Inflammatory macrophage treated with lipopolysaccharide for 1 hour (primary cell): ENCODE data around the gene EFCC1.

Experiments
- DNase-seq, 2 donors: peaks; one replicate each; pipeline ENCODE4 v3.0.0-alpha.2; 2020 to 2022

Gene EFCC1

GRCh38 chr3:129001101-129001805, at the start of gene EFCC1:
EFCC1 (plus strand) TSS chr3:129001304; CDS start chr3:129001629, 325 bp downstream.
- DNase-seq: no peak

GRCh38 chr3:128956440-128956839, 44.7 kb upstream of the EFCC1 start:
- no peak for DNase-seq

- no peak for DNase-seq
These were observed 35.8 kb upstream of the EFCC1 start for GRCh38 chr3:128965280-128965679.

DNA sequence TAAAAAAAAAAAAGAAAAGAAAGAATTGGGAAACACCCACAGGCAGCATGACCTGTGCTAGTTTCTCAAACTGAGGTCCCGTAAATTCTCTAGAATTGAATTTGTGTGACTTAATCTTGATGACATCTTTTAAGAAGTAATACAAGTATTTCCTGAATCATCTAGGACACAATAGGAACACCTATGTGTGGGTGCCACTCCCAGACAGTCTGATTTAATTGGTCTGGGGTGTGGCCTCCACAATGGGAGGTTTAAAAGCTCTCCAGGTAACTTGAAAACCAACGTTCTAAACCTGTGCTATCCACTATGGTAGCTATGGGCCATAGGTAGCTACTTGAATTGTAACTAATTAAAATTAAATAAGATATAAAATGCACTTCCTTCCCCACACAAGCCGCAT, 35.3 kb upstream of the EFCC1 start:
- no peak for DNase-seq

GRCh38 chr3:128967748-128968355, 33.3 kb upstream of the EFCC1 start:
- DNase-seq: no peak

- peak; percentile 20 to 68 for DNase-seq
These were observed 30.9 kb upstream of the EFCC1 start for GRCh38 chr3:128969993-128970739.

- peak in 1 of 2 donors; percentile 8 for DNase-seq
These were observed 30.4 kb upstream of the EFCC1 start for GRCh38 chr3:128970740-128971047.

DNA sequence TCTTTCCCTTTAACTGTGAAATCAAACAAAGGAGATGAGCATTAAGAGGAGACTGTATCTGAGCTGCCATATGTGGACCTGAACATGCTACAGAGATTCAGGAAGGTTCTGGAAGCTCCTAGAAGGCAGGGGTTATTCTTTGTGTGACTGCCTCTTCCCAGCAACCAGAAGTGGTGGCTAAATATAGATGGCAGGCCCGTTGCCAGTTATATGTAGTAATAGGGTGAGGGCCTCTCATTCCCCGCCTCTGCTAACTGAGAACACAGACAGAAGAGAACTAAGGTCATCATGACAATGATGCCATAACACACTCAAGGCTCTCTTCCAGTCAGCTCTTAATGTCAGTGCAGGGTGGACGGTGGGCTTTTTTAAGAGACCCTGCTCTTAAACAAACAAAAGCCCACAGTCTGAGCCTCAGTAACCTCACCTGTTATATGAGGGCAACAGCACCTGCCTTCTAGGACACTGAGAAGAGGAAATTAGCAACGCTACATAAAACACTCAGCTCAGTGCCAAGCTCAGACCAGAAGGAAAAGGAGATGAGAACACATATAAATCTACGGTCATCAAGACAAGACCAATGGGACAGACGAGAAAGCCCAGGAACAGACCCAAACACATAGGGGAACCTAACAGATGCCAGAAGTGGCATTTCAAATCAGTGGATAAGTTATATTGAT, 29.5 kb upstream of the EFCC1 start:
- DNase-seq: peak; percentile 17 to 44

DNA sequence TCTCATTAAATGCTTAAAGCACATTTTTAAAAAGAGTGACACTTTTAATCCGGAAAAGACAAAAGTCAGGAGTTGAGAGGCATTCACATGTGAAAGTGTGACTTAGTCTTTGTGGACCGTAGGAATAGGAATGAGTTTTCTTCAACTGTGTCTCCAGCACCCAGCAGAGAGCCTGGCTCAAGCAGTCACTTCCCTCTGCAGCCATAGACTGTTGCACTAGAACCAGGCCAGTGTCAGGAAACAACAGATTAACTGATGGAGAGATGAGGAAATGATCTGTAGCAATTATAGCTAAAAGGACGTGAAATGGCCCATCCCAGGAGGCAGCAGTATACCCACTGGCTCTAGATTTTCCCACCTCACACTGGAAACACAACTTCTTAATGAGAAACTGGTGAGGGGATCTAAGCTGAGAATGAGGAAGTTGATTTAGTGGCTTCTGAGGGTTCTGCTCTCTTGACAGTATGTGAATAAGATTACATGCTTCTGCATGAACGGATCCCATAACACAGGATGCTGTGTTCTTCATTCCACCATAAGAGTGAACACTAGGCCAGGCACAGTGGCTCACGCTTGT, 27.0 kb upstream of the EFCC1 start:
- DNase-seq: peak in 1 of 2 donors; percentile 17

DNA sequence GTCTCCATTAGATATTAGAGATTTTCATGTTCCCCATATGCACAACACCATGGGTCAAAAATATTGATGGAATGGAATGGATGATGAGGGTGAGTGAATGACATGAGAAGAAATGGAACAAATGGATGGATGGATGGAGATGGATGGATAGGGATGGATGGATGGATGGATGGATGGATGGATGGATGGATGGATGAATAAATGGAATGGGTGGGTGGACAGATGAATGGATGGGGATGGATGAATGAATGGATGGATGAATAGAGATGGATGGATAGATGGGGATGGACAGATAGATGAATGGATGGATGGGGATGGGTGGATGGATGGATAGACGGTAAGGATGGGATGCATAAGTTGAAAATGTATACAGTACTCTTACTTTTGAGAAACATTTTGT, 25.8 kb upstream of the EFCC1 start:
- no peak for DNase-seq

GRCh38 chr3:128983293-128984069, 17.6 kb upstream of the EFCC1 start:
- no peak for DNase-seq

- DNase-seq: no peak
These were observed 16.5 kb upstream of the EFCC1 start for GRCh38 chr3:128984596-128984995.

- DNase-seq: no peak
These were observed 13.6 kb upstream of the EFCC1 start for GRCh38 chr3:128987302-128988100.

GRCh38 chr3:128988286-128988685, 12.8 kb upstream of the EFCC1 start:
- DNase-seq: no peak

GRCh38 chr3:128991355-128991895, 9.7 kb upstream of the EFCC1 start:
- DNase-seq: peak; percentile 59 to 73

DNA sequence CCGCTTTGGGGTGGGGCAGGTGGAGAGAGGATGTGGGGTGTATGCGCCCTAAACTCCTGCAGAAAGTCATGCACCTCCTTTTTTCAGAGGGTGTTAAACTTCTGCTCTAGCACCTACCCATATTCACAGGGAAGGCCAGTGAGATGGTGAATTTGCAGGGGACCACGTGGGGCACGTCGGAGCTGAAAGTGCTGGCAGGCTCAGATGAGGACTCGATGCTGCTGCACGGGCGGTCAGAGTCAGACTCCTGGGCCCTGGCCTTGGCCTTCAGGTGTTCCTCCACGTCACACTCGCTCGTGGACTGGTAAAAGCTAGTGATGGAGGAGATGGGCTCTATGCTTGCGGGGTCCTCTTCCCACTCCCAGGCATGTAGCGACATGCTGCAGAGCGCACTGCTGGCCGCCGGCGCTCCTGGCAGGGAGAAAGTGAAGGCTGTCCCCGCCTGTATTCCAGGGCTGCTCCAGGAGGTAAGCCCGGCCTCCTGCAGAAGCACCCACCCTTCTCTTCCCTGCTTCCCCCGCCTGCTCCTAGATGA, 8.1 kb upstream of the EFCC1 start:
- no peak for DNase-seq

GRCh38 chr3:128993461-128994172, 7.5 kb upstream of the EFCC1 start, which contains the start of gene CFAP92:
CFAP92 (minus strand) TSS chr3:128994076; CDS start chr3:128993304, 772 bp downstream.
- peak; percentile 60 to 83 for DNase-seq

DNA sequence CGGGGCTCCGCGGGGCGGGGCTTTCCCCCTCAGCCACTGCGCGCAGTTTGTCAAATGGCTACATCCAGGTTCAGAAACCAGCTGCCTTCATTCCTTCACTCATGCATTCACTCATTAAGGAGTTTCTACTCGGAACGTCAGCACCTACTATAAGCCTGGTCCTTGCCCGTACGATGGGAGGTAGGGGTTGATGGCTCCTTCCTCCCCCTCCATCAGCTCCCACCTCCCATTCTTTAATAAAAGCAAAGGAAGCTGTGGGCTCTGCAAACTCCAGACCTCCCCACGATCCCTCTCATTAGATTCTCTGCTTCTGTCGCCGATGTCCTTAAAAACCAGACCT, 7.0 kb upstream of the EFCC1 start:
- DNase-seq: no peak

DNA sequence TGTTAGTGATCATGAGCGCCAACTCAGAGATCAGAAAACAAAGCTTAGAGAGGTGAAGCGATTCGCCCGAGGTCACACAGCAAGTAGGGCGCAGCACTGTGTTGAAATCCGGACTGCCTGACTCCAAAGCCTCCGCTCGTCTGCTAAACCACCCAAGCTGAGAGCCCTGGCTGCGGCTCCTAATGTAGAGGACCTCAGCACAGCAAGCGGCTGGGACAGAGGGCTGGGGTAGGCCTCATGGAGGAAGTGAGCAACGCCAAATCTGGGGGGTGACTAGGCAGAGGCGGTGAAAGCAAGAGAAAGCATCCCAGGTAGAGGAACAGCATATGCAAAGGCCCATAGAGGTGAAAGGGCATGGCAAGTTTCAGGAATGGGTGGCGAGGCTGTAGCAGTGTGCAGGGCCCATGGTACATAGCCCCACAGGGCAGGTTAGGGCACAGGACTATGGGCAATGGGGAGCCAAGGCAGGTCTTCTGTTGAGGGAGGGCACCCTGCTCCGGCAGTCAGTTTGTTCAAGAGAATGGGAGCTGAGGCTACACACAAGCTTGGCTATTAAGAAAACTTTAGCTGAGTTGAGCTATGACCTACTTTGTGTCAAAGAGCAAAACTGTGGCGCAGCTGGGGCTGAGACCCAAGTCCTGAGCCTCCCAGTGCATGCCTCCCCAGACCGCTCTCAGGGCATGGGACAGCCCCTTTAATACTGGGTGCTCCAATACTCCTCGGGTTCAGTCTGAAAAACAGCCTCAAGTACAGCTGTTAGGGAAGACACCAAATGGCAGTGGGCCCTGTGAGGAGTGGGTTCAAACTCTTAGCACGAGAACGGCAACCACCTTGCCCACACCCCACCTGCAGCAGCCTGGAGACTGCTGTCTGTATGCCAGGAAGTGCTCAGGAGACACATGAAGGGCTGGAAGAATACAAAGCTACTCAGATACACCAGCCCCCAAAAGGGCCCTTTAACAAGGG, 6.2 kb upstream of the EFCC1 start:
- DNase-seq: no peak
